GM10847 (cell line): ENCODE measurements around the gene USP12.

ENCODE experiments used
- POLR2A ChIP-seq: IDR thresholded peaks from 2 replicates; pipeline ENCODE4 v1.6.1; 2011; ENCODE audit not compliant: insufficient read length; ENCODE audit errors: extremely low read depth

The USP12 gene

GRCh38 chr13:27037171-27037570 is 134.4 kb downstream of the USP12 start:
- TF ChIP-seq POLR2A: no peak

- TF ChIP-seq POLR2A: no peak
Measured at GRCh38 chr13:27036236-27036981, 135.2 kb downstream of the USP12 start.

- TF ChIP-seq POLR2A: no peak
Measured at GRCh38 chr13:27035892-27036235, 135.7 kb downstream of the USP12 start.

- TF ChIP-seq POLR2A: no peak
Measured at GRCh38 chr13:27034678-27035111, 136.9 kb downstream of the USP12 start.

- no peak for TF ChIP-seq POLR2A
Measured at GRCh38 chr13:27028683-27029480, 142.7 kb downstream of the USP12 start.

GRCh38 chr13:27027086-27027667 is 144.4 kb downstream of the USP12 start:
- TF ChIP-seq POLR2A: no peak

GRCh38 chr13:27026396-27026795 is 145.2 kb downstream of the USP12 start:
- no peak for TF ChIP-seq POLR2A

GRCh38 chr13:27024776-27025492 is 146.7 kb downstream of the USP12 start:
- TF ChIP-seq POLR2A: no peak

GRCh38 chr13:27024074-27024461 is 147.5 kb downstream of the USP12 start:
- no peak for TF ChIP-seq POLR2A

GRCh38 chr13:27023385-27024073 is 148.1 kb downstream of the USP12 start:
- no peak for TF ChIP-seq POLR2A

GRCh38 chr13:27022571-27023311 is 148.9 kb downstream of the USP12 start:
- TF ChIP-seq POLR2A: no peak

- no peak for TF ChIP-seq POLR2A
Measured at GRCh38 chr13:27020415-27020814, 151.2 kb downstream of the USP12 start.

GRCh38 chr13:27018882-27019281 is 152.7 kb downstream of the USP12 start:
- TF ChIP-seq POLR2A: no peak

GRCh38 chr13:27018344-27018861 is 153.2 kb downstream of the USP12 start:
- no peak for TF ChIP-seq POLR2A

GRCh38 chr13:27016875-27017274 is 154.7 kb downstream of the USP12 start:
- no peak for TF ChIP-seq POLR2A
